Measurements from ENCODE around the gene UCN2.
A peak's percentile ranks its signal among the peaks of the same experiment; 100 is the strongest.

The UCN2 gene, protein sequence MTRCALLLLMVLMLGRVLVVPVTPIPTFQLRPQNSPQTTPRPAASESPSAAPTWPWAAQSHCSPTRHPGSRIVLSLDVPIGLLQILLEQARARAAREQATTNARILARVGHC

DNA sequence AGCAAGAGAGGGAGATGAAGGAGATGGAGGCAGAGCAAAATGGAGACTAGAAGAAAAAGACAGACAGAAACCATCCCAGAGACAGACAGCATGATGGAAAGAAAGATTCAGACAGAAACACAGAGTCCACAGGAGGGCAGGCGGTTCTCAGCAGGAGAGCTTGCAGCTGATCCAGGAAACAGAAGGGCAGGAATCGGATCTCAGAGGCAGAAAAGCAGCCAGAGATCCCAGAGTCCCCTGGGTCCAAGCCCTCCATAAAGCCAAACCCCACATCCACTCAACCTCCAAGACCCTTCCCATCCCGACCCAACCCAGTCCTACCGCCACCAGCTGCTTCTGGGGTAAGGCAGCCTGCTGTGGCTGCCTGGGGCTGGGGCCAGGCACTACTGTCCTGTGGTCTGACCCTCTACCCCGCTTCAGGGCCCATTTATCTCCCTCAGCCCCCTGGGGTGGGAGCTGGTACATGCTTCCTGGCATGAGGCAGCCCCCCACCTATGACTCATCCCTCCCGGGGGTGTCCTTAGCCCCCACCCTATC lies at the start of gene UCN2:
UCN2 (minus strand) TSS at position 400 of the 537 bp plus-strand sequence. CDS start 657 bp downstream, outside the sequence.
- DNase-seq (ENCODE audit: low read depth): no peak

DNA sequence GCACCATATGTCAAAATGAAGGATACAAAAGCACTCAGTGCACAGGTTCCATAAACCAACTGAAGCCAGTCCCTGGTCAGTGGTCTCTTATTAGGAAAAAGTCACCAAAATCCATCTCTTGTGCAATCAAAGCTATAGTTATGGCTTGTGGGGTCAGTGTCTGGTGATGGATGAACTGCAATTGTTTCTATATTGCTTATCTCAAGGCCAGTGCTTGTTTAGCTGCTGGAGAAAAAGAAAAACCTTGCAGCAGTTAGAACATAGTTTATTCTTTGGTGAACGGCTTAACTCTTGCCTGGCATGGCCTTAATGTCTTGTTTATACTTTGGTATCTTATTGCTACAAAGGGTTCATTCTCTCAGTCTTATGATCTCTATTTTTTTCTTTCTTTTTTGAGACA lies 48.7 kb upstream of the UCN2 start:
- no peak for DNase-seq (ENCODE audit: low read depth)

DNA sequence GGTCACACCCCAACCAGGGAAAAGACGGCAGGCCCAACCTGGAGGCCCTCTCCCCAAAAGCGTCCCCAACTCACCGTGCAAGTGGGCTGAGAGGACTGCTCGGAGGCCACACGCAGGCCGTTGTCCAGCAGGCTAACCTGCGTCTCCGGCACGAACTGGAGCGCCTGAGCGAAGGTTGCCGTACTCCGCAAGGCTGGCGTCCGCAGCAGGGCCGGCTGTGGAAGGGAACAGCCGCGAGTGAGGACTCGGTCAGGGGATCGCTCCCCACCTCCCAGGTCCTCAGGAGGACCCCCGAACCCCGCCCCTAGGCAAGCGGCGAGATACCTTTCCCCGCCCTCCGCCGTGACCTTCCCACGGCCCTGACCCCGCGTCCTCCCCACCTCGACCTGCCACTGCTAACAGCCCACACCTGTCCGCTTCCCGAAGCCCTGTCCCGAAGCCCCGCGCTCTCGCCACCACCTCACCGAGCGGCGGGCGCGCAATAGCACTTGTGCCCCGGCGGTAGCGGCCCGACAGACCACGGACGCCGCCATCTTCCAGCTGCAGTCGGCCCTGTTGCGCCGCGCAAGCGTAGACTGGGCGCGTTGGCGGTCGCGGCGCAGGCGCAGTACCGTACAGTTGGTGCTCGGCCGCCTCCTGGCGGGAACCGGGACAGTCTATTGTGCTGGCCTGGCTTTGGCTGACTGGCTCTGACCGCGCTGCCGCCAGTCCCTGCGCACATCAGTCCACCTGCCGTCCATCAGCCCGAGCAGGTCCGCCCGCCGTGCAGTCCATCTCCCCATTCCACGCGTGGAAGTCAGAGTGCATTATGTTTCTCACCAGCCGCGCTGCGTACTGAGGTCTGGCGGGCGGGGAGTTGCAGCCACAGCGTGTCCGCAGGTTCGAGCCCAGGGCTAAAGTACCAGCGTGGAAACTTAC lies 45.8 kb upstream of the UCN2 start, which contains the start of gene UQCRC1:
UQCRC1 (minus strand) TSS at position 559 of the 918 bp plus-strand sequence; CDS start at position 533, 26 bp downstream.
- DNase-seq (ENCODE audit: low read depth): peak; percentile 90

DNA sequence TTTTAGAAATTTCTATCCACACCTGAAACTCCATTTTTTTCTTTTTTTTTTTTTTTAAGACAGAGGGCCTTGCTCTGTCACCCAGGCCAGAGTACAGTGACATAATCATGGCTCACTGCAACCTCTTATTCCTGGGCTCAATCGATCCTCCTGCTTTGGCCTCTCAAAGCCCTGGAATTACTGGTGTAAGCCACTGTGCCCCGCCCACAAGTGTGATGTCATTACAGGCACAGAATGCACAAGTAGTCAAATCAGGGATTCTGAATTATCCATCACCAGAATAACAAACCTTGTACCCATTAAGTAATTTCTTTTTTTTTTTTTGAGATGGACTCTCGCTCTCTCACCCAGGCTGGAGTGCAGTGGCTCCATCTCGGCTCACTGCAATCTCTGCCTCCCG lies 43.9 kb upstream of the UCN2 start:
- no peak for DNase-seq (ENCODE audit: low read depth)

DNA sequence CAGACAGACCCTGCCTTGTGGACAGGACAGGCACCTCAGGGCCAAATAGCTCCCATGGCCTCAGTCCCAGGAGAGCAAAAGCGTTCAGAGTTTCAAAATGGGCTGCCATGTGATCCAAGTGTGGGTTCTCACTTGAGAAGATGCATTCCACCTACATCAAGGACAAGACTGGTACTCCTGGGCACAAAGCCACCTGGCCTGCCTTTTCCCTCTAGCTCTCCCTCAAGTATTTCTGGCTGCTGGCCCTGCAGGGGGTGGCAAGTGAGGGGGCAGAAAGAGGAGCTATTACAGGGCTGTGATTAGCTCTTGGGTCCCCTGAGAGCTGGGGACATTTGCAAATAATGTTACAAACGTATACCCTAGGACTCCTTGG lies 38.0 kb upstream of the UCN2 start:
- no peak for DNase-seq (ENCODE audit: low read depth)

DNA sequence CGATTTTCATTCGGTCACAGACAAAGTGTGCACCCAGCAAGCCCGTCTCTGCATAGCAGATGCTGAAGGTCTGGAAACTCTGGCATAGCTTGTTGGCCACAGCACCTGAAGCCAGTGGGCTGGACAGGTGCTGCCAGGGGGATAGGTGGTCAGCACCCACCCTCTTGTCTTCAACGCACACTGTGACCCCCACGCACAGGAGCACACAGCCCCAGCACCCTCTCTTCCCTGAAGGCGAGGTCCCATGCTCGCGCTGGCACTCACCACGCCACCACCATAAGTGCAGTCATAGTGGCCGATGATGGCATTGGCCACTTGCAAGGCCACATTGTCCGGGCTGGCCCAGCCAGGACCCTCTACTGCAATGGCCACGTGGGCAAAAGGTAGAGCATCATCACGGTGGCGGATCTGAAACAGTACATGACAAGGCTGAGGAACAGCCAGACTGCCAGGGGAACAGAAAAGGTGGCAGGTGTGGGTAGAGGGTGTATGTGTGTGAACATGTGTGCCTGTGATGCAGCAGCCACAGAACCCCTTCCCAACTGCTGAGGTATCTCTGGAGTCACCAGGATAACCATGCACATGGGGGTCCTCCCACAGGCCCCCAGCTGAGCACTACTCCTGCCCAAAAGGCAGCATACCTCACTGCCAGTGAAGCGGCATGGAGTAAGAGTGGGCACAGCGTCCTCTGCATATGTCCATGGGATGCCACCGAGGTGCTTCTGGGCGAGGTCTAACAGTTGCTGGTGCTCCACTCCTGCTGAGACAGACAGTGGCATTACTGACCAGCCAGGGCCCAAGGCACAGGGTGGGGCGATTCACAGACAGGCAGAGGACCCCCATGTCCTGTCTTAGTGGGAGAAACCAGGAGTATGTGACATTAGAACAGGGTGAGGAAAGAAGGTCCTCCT lies 37.4 kb upstream of the UCN2 start:
- DNase-seq (ENCODE audit: low read depth): no peak

DNA sequence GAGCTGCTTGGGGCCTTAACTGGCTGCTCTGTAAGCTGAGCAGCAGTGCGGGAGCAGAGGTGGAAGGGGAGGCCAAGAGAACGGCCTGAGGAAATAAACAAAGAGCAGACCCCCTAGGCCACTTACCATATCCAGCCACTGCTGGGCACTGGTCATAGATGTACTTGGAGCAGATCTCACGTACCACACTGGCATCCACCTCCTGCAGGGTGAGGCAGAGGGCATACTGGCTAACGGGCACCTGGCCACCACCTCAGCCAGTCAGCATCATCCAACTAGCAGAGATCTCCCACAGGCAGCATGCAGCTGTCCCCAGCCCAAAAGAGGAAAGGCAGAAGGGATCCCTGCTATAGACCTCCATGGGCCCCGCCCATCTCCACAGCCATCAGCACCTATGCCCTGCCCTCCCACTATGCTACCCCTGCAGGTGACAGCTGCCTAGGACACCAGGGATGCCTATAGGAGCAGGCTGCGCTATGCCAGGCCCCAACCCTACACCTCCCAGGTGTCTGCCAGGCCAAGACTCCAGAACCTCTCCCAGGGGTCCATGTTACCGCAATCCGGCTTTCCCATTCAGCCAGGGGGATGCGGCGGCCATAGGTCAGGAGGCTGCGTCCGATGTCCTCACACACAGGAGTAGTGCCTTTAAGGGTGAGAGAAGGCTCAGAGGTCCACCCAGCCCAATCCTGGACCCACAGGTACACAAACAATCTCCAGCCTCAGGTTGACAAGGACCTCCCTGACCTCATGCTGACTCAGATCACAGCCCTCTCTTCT lies 36.1 kb upstream of the UCN2 start:
- no peak for DNase-seq (ENCODE audit: low read depth)

DNA sequence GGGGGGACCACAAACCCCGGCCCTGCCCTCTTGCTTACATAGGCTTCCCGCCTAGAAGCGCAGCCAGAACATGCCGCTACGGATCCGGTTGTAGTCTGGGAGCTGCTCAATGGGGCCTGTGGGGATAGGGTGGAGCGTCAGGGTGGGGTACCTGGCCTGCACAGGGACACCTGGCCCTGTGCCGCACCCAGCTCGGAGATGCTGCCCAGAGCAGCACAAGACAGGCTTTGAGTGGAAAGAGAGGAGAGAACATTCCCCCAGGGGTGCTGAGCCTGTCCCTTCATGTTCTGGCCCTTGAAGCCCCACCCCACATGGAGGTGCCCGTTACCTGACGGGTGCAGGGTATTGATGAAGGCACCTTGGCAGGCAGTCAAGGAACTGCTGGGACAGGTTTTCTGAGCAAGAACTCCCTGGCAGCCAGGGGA lies 35.5 kb upstream of the UCN2 start:
- no peak for DNase-seq (ENCODE audit: low read depth)

DNA sequence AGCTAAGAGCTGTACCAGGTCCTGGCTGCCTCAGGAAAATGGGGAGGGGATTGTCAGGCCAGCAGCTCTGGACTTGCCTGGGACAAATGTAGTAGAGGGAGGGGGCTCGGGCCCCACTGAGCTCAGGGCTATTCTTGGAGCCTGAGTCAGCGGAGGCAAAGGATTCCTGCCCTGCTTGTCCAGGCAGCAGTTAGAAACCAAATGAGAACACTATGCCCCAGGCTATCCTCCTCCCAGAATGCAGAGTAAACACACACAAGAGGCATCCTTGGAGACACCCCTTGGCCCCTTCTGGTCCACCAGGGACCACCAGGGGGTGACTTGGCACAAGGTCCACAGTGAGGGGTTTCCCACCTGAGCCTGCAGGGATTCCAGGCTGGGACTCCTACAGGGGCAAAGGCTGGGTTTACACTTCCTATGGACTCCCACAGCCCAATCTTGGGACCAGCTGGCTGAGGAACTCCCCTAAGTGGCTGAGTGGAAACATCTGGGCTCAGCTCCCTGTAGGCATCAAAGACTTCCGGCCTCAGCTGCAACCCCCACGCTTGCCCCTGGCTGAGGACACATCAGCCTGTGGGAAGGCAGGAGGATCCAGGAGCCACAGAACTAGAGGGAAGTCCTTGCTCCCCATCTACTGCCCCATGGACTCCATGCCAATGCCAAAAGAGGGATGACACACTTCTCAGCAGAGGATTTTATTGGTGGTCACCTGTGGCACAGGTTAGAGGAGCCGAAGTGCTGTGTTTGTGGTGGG lies 34.9 kb upstream of the UCN2 start:
- DNase-seq (ENCODE audit: low read depth): no peak

DNA sequence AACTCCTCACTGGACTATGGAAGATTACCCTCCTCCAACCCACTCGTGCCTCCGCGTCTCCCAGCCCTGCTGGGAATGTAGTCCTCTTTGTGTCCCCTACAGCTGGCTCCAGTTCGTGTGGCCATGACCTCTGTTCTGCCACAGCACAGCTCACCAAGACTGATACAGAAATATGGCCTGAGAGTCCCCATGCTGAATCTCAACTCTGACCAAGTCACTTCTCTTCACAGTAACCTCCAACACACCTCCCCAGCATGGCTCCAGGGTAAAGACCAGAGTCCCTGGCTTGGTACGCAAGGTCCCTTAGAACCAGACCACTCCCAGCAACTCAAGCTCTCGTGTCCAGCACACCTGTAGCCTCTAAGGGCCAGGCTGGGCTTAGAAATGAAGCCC lies 33.8 kb upstream of the UCN2 start:
- no peak for DNase-seq (ENCODE audit: low read depth)

DNA sequence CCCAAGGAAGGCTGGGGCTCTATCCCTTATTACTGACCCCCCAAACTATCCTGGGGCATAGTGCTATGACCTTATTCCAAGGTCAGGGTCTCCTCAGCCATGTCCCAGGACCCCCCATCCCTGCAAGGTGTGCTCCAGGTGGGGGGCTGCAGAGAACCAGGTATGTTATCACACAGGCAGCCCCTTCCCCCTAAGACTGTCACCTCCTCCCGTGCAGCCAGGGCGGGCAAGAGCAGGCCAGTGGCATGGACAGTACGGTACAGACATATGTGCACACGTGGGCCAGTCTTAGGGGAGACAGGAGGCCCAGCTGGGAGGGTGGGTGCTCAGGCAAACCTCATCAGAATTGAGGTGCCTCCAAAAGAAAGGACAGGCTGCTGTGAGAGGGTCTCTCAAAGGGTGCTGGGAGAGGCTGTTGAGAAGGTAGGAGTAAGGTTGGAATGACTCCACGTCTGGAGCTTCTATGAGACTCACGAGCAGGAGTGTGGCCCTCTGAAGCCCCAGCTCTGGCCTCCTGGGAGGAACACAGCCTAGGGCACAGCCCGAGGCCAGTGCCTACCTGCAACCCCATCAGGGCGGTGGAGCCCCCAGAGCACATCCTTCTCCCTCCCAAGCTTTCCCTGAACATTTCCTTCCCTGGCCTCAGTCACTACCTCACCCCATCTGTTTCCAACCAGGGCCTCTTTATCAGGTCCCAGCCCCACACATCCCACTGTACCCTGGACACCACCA lies 33.3 kb upstream of the UCN2 start:
- DNase-seq (ENCODE audit: low read depth): no peak

DNA sequence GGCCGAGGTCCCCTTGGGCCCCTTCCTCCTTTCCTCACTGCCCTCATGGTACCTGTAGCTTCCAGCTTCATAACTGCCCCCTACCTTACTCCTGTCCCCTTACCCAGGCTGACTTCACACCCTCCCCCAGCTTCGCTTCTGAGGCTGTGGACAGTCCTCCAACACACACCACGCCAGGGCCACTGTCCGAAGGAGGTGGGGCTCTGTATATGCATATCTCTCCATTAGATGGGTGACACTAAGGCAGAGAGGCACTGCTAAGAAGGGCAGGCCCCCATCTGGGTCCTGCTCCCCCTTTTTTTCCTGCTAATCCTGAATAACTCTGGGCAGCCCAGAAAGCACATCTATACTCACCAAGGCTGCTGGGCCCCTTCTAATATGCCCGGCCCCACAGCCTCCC lies 32.6 kb upstream of the UCN2 start:
- no peak for DNase-seq (ENCODE audit: low read depth)

DNA sequence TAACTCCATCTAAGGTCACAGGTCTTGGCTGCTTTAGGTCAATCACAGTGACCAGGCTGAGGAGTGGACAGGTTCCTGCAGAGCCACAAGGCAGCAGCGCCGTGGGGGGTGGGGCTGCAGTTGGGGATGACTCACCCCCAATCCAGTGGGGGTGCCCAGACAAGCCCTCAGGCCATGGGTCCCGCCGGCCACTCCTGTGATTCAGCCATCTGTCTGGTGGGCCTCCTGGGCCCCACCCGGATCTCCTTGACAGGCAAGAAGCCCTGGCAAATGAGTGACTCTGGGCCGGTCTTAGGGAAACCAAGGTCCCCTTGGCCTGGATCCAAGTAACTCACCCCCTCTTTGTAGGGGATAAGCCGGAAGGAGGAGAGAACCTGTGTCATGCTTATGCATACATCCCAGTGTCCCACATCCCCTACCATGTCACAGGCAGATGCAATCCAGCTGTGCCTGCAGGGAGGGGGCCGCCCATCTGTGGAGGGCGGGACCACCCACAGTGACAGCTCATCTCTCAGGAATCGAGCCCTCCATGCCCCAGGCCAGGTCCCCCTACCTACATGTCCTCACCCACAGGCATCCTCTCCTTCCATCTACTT lies 32.0 kb upstream of the UCN2 start:
- no peak for DNase-seq (ENCODE audit: low read depth)

DNA sequence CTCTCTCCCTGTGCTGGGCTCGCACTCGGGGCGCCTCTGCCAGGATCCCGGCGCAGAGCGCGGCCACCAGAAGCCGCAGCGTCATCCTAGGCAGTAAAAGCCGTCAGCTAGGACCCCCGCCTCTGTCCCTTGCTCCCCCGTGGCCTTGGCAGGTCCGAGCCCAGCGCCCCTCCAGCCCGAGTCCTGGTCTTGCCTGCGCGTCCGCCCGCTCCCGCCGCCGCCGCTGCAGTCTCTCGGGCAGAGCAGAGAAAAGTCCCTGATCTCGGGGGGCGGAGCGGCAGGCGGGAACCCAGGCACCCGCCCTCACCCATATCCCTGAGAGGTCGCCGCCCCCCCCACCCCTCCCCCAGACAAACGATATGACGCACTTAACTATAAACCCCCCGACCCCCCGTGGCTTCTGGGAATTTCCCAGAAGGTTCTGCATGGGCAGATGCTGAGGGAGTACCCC lies 31.5 kb upstream of the UCN2 start, which contains the start of gene COL7A1:
COL7A1 (minus strand) TSS at position 255 of the 451 bp plus-strand sequence; CDS start at position 85, 170 bp downstream.
- DNase-seq (ENCODE audit: low read depth): no peak

DNA sequence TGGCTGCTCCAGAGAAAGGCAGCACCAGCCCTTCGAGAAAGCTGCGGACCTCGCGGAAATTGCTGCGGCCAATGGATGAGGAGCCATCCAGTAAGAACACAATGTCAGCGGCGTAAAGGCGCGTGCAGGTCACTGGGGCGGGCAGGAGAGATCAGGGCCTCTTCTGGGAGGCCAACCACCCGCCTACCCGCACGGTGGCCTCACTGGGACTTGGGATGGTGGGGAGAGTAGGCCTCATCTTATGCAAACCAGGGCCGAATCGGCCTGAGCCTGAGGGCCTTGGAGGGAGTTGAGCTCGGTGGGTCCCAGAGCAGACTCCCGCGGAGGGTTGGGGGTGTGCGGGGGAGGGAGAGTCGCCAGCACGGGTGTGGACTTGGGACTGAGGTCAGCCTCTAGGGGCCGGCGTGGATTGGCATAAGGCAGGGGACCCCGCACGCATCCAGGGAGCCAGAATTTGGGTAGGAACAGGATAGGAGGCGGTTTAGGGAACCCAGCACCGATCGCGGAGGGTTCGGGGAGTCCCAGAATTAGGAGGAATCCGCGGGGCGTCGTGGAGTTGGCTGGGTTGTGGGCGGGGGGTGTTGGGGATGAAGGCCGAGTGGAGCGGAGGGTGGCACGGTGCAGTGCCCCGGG lies 31.0 kb upstream of the UCN2 start:
- no peak for DNase-seq (ENCODE audit: low read depth)

DNA sequence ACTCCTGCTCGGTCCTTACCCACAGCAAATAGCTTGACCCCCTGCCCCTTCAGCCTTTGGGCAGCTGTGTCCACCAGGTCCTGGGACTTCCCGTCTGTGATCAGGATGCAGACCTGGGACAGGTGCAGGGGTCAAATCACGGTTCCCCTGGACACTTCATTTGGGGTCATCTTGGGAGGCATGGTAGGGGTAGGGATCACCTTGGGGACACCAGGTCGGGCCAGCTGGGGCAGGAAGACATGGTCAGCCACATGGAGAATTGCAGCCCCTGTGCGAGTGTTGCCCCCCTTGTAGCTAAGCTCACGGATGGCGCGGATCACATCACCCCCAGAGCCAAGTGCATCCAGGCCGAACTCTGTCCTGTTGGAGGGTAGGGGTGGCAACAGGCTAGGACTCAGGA lies 29.8 kb upstream of the UCN2 start:
- no peak for DNase-seq (ENCODE audit: low read depth)

DNA sequence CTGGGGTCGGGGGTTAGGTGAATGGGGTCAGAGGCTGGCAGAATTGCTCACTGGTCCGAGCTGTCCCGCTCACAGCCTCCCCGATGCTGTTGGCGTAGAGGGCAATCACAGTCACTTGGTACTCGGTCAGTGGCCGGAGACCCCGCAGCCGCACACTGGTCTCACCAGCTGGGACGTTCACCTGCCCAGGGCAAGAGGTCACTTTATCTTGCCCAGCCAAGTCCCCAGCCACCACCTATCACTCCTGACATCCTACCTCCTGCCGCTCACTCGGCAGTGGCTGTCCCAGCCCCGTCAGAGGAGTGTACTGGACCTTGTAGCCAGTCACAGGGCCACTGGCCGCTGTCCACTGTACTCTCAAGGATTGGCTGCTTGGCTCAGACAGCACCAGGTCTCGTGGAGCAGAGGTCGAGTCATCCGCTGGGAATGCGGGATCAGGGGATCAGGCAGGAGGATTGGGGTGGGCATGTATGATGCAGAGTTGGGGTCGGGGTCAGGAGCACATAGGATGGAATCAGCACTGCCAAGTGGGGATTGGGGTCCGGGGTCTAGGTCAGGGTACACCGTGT lies 29.0 kb upstream of the UCN2 start:
- no peak for DNase-seq (ENCODE audit: low read depth)

DNA sequence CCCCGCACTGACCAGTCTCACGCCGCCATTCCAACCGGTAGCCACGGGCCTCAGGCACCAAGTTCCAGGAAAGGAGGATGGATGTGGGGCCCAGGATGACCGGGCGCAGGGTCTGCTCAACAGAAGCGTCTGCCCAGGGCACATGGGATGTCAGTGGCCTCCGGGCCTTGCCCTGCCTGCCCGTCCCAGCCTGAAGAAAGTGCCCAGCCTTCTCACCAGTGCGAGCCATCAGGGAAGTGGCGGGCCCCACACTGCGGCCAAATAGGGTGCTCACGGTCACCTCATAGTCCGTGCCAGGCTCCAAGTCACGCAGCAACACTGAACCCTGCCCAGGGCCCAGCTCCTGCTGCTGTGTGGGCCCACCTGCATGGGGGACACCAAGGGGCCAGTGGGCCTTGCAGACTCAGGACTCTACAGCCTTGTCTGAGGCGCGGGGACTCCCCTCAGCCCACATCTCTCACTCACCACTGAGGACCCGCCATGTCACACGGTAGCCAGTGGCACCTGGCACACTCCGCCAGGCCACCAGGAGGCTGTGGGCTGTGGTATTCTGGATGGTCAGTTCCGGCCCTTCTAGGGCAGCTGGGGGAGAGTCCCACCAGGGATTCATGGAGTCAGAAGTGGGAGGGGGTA lies 28.4 kb upstream of the UCN2 start:
- DNase-seq (ENCODE audit: low read depth): no peak

All from activated T-cell treated with anti-CD3 and anti-CD28 coated beads for 1 hour (primary cell).